Activated CD4-positive, alpha-beta T cell treated with anti-CD3 and anti-CD28 coated beads for 36 hours (primary cell): ENCODE results near the gene RABL6. TPM values are rescaled to one million over a fixed set of nuclear protein-coding genes. Genes with fewer than 3 reads are reported as not detected.
"Not testable (repeated sequence)": the region's sequence is repeated elsewhere in the genome, so short reads cannot be mapped to it uniquely, and the experiment has no call there.

Source experiments
- ATAC-seq: fragments of 200-7000 bp; cut with Tn5 transposase; one replicate; pipeline ENCODE4 v1.10.0; 2021; ENCODE audit warnings: mild to moderate bottlenecking, moderate library complexity
- CTCF ChIA-PET: fragments of 350-600 bp; sonication (Branson Sonifier 250); formaldehyde crosslinking; loops from one replicate; lab custom pipeline; 2021; ENCODE audit warnings: antibody characterized with exemption; lab: Charles Lee
- POLR2A ChIA-PET: fragments of 350-600 bp; sonication (Branson Sonifier 250); formaldehyde crosslinking; loops from one replicate; lab custom pipeline; 2021; ENCODE audit warnings: antibody characterized with exemption, inconsistent platforms; lab: Charles Lee
- DNase-seq: peaks from one replicate; pipeline ENCODE4 v3.0.0-alpha.2; 2020
- H3K27ac Mint-ChIP-seq: one replicate; pipeline ENCODE4 v1.8.0; 2021; ENCODE audit warnings: mixed read lengths
- H3K27me3 Mint-ChIP-seq: one replicate; pipeline ENCODE4 v1.8.0; 2021; ENCODE audit warnings: mixed read lengths
- H3K36me3 Mint-ChIP-seq: one replicate; pipeline ENCODE4 v1.8.0; 2021; ENCODE audit warnings: low read depth, mixed read lengths
- H3K4me1 Mint-ChIP-seq: one replicate; pipeline ENCODE4 v1.8.0; 2021; ENCODE audit warnings: mixed read lengths
- H3K4me3 Mint-ChIP-seq: one replicate; pipeline ENCODE4 v1.8.0; 2021; ENCODE audit warnings: mild to moderate bottlenecking, moderate library complexity, mixed read lengths
- H3K9me3 Mint-ChIP-seq: one replicate; pipeline ENCODE4 v1.8.0; 2021; ENCODE audit warnings: low read depth, mixed read lengths
- intact Hi-C, 2 experiments: fragments of 100-400 bp; cut with DNase I in 1 of 2; cut with micrococcal nuclease in 1 of 2; formaldehyde crosslinking; loops; one replicate each; pipeline versions ENCODE4 v1.14.2 to v1.15.1; 2022 to 2024; cut with DNase I, micrococcal nuclease
- total RNA-seq, 2 experiments: library from RNA; stranded (reverse); gene quantifications; one replicate each; pipeline ENCODE4 v1.2.3, GENCODE V29; 2021

RABL6 gene
- total RNA-seq, 2 experiments from 2014 or later, result 66.2 to 71.8 TPM

DNA sequence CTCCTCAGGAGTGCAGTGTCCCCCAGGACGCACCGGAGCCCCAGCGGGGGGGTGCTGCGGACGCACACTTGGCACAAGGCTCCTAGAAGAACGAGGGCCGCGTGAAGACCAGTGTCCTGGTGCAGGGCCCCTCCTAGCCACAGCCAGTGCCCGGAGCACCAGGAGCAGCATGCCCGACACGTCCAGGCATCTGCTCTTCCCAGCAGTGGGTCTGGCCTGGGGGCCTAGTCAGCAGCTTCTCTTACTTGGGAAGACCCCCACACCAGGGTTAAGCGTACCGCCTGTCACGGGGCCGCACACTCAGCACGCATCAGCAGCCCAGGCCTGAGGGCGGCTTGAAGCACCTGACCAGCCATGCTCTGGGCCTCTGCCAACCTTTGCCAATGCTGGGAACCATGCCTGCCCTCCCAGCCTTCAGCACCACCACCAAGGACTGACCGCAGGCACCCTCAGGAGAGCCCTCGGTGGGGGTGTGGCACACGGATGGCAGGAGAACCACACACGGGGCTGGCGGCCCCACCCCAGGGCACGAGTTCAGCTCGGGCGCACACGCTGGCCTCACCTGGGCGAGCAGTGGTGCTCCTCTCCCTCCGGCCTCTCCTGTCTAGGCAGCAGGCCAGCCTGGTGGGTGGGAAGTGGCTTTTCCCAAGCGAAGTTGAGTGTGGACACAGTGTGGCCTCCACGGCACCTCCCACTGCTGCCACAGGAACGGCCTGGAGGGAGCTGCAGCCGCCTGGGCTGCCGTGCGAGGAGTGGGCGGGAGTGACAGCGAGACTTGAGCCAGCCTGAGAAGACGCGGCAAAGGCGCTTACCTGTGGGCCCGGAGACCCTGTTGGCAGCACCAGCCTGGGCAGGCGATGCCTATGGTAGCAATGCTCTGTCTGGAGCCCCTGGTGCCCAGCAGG is 22.5 kb downstream of the RABL6 start:
- CTCF ChIA-PET, result interaction anchor here (0.7 to 1.3 kb wide), 4 partner anchors 45 to 614 kb away, joined by 3 to 4 read pairs (median 3); no protein-coding TSS in a partner anchor
- DNase-seq, result no peak
- no peak overlapping the region for H3K27ac Mint-ChIP-seq
- peaks cover 17% of the 10 kb centered on the region for H3K36me3 Mint-ChIP-seq
- H3K4me1 Mint-ChIP-seq, result no peaks in the 10 kb centered on the region
- POLR2A ChIA-PET, result no interaction called here
- intact Hi-C loops, result no loop called here
- H3K9me3 Mint-ChIP-seq, result no peaks in the 10 kb centered on the region
- no peak overlapping the region for H3K4me3 Mint-ChIP-seq
- H3K27me3 Mint-ChIP-seq, result no peaks in the 10 kb centered on the region
- no peak for ATAC-seq

GRCh38 chr9:136831002-136831719 is 23.4 kb downstream of the RABL6 start:
- POLR2A ChIA-PET, result no interaction called here
- Mint-ChIP-seq H3K27ac (no peak overlapping the region), H3K27me3 (no peaks in the 10 kb centered on the region), H3K36me3 (peaks cover 14% of the 10 kb centered on the region), H3K4me1 (no peaks in the 10 kb centered on the region), H3K4me3 (no peak overlapping the region), H3K9me3 (no peaks in the 10 kb centered on the region)
- ATAC-seq, result no peak
- CTCF ChIA-PET, result no interaction called here
- intact Hi-C loops, result no loop called here
- DNase-seq, result no peak

DNA sequence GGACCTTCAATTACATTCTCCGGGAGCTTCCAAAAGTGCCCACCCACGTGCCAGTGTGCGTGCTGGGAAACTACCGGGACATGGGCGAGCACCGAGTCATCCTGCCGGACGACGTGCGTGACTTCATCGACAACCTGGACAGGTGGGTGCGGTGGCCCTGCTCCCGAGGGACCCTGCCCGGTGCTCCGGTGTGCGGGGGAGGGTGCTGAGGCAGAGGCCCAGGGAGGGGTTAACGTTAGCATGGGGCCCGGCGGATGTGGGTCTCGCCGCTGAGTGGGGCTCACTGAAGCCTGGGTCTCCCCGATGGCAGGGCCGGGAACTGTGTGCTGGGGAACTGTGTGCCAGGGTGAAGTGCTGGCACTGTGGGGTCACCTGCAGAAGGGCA is 24.0 kb downstream of the RABL6 start:
- no peak for DNase-seq
- ChIA-PET CTCF (no interaction called here), POLR2A (no interaction called here)
- intact Hi-C loops, result no loop called here
- no peak overlapping the region for H3K4me3 Mint-ChIP-seq
- peaks cover 14% of the 10 kb centered on the region for H3K36me3 Mint-ChIP-seq
- H3K27ac Mint-ChIP-seq, result no peak overlapping the region
- no peaks in the 10 kb centered on the region for H3K4me1 Mint-ChIP-seq
- H3K27me3 Mint-ChIP-seq, result no peaks in the 10 kb centered on the region
- ATAC-seq, result no peak
- no peaks in the 10 kb centered on the region for H3K9me3 Mint-ChIP-seq

- H3K4me3 Mint-ChIP-seq, result no peak overlapping the region
- no peak overlapping the region for H3K27ac Mint-ChIP-seq
- H3K4me1 Mint-ChIP-seq, result no peaks in the 10 kb centered on the region
- POLR2A ChIA-PET, result no interaction called here
- H3K36me3 Mint-ChIP-seq, result peaks cover 14% of the 10 kb centered on the region
- H3K27me3 Mint-ChIP-seq, result no peaks in the 10 kb centered on the region
- DNase-seq, result no peak
- CTCF ChIA-PET, result interaction anchor here (0.6 kb wide), 2 partner anchors 55 to 123 kb away, joined by 3 to 4 read pairs; no protein-coding TSS in a partner anchor
- no peak for ATAC-seq
- intact Hi-C loops, result no loop called here
- no peaks in the 10 kb centered on the region for H3K9me3 Mint-ChIP-seq
Measured at GRCh38 chr9:136832581-136832980, 24.8 kb downstream of the RABL6 start.

DNA sequence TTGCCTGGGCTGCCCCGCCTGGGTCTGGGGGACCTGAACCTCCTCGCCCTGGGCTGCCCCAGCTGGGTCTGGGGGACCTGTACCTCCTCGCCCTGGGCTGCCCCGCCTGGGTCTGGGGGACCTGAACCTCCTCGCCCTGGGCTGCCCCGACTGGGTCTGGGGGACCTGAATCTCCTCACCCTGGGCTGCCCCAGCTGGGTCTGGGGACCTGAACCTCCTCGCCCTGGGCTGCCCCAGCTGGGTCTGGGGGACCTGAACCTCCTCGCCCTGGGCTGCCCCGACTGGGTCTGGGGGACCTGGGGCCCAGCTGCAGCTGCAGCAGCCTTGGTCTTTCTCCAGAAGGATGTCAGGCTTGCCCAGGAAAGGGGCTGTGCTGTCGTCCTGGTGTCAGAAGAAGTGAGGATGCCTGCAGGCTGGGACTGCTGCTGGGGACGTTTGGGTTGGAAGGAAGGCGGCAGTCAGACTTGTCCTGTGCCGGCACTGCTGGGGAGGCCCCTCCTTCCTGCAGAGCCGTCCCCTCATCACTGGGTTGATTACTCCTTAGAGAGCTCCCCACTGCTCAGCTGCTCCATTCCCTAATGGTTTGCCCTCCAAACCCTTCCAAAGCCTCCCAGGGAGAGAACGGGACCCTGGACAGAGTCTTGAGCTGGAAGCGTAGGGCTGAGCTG is 25.8 kb downstream of the RABL6 start:
- H3K4me3 Mint-ChIP-seq, ATAC-seq, intact Hi-C loops, POLR2A ChIA-PET, H3K4me1 Mint-ChIP-seq, H3K27ac Mint-ChIP-seq, H3K27me3 Mint-ChIP-seq, H3K9me3 Mint-ChIP-seq, DNase-seq: not testable (repeated sequence)
- CTCF ChIA-PET, result interaction anchor here (0.6 kb wide), 2 partner anchors 56 to 122 kb away, joined by 3 to 4 read pairs; no protein-coding TSS in a partner anchor
- peaks cover 14% of the 10 kb centered on the region for H3K36me3 Mint-ChIP-seq

DNA sequence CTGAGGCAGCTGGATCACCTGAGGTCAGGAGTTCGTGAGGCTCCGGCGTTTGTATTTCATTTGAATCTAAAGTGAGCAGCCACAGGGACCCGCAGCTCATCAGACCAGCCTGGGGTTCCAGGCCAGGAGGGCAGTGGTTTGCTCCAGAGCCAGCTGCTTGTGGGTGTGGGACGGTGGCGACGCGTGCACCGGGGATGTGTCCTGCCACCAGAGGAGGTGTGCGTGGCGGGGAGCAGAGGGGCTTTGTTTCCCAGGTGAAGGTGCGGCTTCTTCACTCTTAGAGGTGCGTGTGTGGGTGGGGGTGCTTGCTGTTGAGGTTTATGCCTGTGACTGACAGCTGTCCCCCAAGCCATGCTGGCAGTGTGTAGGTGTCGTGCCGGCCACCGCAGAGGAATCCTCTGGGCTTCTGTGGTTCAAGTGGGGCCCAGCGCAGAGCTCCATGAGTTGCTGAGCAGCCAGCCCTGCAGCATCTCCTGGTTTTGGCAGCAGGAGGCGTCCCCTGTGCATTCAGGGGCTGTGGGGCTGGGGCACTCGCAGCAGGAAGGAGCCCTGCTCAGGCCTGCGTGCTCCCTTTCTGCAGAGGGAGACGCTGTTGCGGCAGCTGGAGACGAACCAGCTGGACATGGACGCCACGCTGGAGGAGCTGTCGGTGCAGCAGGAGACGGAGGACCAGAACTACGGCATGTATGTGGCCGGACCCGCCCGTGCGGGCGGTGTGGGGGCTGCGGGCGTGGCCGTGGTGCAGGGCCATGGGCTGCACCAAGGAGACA is 27.6 kb downstream of the RABL6 start:
- no peaks in the 10 kb centered on the region for H3K27me3 Mint-ChIP-seq
- no peaks in the 10 kb centered on the region for H3K9me3 Mint-ChIP-seq
- H3K4me3 Mint-ChIP-seq, result no peak overlapping the region
- ATAC-seq (no peak), DNase-seq (no peak)
- H3K27ac Mint-ChIP-seq, result no peak overlapping the region
- intact Hi-C loops, result no loop called here
- POLR2A ChIA-PET, result no interaction called here
- H3K4me1 Mint-ChIP-seq, result no peaks in the 10 kb centered on the region
- H3K36me3 Mint-ChIP-seq, result peaks cover 12% of the 10 kb centered on the region
- CTCF ChIA-PET, result no interaction called here

DNA sequence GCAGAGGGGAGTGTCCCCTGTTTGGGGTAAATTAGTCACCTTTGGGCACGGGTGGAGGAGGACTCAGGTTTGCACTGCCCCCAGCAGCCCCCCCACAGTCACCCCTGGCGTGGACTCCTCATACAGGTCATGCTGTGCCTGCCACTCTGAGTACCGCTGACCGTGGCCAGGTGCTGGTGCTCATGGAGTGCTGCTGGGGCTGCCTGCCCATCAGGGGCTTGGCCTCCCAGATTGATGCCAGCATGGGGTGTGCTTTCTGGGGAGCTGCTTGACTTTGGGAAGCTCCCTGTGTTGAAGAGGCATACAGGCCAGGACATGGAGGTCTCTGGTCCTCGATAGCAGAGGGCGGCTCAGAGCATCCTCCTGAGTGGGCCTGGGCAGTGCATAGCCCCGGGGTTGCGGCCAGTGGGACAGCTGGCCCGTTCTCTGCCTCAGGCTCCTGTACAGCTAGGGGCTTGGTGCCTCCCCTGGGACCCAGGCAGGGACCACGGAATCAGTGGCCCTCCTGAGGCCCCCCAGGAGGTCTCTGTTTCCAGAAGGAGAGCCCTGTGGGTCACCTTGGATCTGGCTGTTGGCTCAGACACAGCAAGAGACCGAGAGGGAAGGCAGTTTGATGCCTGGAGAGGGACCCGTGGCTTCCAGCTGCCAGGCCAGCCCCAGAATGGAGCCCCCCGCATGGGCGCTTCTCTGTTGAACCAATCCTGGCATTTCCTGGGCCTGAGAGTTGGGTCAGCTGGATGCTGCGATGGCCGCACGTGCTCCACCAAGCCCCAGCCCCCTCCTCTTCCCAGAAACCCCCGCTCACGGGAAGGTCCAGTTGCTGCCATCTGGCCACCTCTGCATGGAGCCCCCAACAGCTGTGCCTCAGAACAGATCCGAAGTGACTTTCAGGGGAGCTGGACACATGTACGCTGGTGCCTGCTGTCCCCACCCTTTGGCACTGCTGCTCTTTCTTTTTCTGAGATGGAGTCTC is 28.5 kb downstream of the RABL6 start:
- Mint-ChIP-seq H3K4me1 (no peaks in the 10 kb centered on the region), H3K27me3 (no peaks in the 10 kb centered on the region), H3K27ac (no peak overlapping the region), H3K36me3 (peaks cover 8% of the 10 kb centered on the region), H3K9me3 (no peaks in the 10 kb centered on the region), H3K4me3 (no peak overlapping the region)
- ChIA-PET CTCF (no interaction called here), POLR2A (no interaction called here)
- no peak for ATAC-seq
- no peak for DNase-seq
- intact Hi-C loops, result no loop called here

DNA sequence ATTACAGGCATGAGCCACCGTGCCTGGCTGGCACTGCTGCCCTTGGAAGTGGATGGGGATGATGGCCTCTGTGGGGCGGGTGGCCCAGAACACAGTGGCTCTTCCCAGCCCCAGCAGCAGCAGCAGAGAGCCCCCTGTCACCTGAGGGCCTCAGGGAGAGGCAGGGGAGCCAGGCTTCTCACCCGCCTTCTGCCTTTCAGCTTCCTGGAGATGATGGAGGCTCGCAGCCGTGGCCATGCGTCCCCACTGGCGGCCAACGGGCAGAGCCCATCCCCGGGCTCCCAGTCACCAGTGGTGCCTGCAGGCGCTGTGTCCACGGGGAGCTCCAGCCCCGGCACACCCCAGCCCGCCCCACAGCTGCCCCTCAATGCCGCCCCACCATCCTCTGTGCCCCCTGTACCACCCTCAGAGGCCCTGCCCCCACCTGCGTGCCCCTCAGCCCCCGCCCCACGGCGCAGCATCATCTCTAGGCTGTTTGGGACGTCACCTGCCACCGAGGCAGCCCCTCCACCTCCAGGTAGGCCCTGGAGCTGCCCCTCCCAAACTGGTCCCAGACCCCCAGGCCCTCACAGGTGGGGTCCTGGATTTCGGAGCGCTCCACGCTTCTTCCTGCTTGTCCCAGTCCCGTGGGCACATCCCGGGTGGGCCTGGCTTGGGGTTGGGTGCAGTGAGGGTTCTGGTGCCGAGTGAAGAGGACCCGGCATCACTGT is 29.6 kb downstream of the RABL6 start:
- peaks cover 2% of the 10 kb centered on the region for H3K4me1 Mint-ChIP-seq
- intact Hi-C loops, result no loop called here
- DNase-seq (no peak), ATAC-seq (no peak)
- ChIA-PET CTCF (no interaction called here), POLR2A (no interaction called here)
- H3K4me3 Mint-ChIP-seq, result no peak overlapping the region
- H3K36me3 Mint-ChIP-seq, result peaks cover 3% of the 10 kb centered on the region
- H3K27me3 Mint-ChIP-seq, result no peaks in the 10 kb centered on the region
- no peak overlapping the region for H3K27ac Mint-ChIP-seq
- H3K9me3 Mint-ChIP-seq, result no peaks in the 10 kb centered on the region

- H3K36me3 Mint-ChIP-seq, DNase-seq, H3K27me3 Mint-ChIP-seq, ATAC-seq, H3K4me3 Mint-ChIP-seq, CTCF ChIA-PET, intact Hi-C loops, POLR2A ChIA-PET, H3K9me3 Mint-ChIP-seq, H3K27ac Mint-ChIP-seq, H3K4me1 Mint-ChIP-seq: not testable (repeated sequence)
Measured at GRCh38 chr9:136837856-136838277, 30.1 kb downstream of the RABL6 start.
